ENCODE data around the gene RGL1.

The RGL1 gene

DNA sequence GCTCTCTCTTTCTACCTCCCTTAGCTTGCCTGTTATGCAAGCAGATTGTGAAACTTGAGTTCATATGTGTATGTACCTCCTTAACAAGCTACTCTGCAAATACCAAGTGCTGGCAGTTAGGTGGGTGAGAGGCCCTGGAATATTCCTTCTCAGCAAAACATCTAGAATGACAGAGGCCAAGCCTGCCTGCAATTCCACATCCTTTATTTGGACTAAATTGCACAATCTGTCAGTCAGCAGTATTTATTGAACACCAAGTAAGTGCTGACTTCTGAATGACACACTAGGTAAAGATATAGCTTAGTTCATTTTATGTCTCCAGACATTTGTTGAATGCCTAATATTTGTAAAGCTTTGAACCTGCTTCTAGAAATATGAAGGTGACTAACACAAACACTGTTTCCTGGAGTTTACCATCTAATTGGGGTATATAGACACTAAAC, 87.5 kb downstream of the RGL1 start:
- H3K9me3 ChIP-seq: no peaks in the 10 kb centered on the region
- H3K27me3 ChIP-seq: no peaks in the 10 kb centered on the region
- TF ChIP-seq, protein P1, sequence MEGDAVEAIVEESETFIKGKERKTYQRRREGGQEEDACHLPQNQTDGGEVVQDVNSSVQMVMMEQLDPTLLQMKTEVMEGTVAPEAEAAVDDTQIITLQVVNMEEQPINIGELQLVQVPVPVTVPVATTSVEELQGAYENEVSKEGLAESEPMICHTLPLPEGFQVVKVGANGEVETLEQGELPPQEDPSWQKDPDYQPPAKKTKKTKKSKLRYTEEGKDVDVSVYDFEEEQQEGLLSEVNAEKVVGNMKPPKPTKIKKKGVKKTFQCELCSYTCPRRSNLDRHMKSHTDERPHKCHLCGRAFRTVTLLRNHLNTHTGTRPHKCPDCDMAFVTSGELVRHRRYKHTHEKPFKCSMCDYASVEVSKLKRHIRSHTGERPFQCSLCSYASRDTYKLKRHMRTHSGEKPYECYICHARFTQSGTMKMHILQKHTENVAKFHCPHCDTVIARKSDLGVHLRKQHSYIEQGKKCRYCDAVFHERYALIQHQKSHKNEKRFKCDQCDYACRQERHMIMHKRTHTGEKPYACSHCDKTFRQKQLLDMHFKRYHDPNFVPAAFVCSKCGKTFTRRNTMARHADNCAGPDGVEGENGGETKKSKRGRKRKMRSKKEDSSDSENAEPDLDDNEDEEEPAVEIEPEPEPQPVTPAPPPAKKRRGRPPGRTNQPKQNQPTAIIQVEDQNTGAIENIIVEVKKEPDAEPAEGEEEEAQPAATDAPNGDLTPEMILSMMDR (IDR thresholded peaks at IDR 0.05): no peak
- H3K4me3 ChIP-seq (ENCODE audit: low read depth in 1 of 2, low read length in 1 of 2): no peak overlapping the region
- H3K36me3 ChIP-seq: no peaks in the 10 kb centered on the region
- no peaks in the 10 kb centered on the region for H3K4me1 ChIP-seq (ENCODE audit: control insufficient read depth in 1 of 2, insufficient read depth in 1 of 2, low read depth in 1 of 2, low read length in 1 of 2)
- H3K27ac ChIP-seq: no peak overlapping the region

DNA sequence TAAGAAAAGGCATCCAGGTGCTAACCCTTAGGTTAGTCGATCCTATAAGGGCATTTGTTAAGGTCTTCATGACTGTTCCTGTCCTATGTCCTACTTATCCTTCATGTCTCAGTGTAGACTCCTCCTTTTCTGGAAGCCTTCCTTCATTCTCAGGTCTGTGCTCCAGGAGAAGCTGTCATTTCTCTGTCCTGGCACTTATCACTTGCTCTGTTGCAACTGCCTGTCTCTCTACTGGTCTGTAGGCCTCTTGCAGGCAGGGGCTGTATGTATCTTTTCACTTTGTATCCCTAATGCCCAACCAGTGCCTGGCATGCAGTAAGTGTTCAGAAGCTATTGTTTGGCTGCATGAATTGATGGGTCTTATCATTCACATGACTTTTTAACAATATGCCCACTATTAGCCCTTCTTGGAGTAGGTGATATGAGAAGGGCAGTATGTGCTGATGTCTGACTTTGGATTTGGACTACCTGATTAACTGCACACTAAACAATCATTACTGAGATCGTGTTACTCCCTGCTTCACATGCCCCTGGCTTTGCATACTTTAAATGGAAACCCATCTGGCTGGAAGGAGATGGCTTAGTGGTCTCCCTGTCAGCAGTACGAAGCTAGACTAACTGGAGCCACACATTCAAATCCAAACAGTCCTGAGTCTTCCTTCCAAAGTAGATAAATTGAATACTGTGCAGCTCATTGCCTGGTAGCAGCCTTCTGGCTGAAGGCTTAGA, 88.8 kb downstream of the RGL1 start:
- no peak overlapping the region for H3K27ac ChIP-seq
- H3K4me1 ChIP-seq (ENCODE audit: control insufficient read depth in 1 of 2, insufficient read depth in 1 of 2, low read depth in 1 of 2, low read length in 1 of 2): no peaks in the 10 kb centered on the region
- no peak overlapping the region for H3K4me3 ChIP-seq (ENCODE audit: low read depth in 1 of 2, low read length in 1 of 2)
- H3K27me3 ChIP-seq: no peaks in the 10 kb centered on the region
- no peaks in the 10 kb centered on the region for H3K9me3 ChIP-seq
- TF ChIP-seq, protein P1 (IDR thresholded peaks at IDR 0.05): no peak
- H3K36me3 ChIP-seq: no peaks in the 10 kb centered on the region

DNA sequence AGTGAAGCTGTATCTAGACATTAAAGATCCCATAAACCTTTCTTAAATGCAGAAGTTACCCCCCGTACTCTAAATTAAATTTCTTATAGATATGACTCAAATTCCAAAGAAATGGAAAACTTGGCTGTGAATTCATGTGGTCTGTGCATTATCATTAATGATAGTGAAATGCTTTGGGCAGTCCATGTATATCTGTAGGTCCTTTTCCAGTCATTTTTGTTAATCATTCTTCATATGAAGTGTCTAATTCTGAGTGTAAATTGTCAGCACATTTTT, 89.3 kb downstream of the RGL1 start:
- no peaks in the 10 kb centered on the region for H3K4me1 ChIP-seq (ENCODE audit: control insufficient read depth in 1 of 2, insufficient read depth in 1 of 2, low read depth in 1 of 2, low read length in 1 of 2)
- no peak overlapping the region for H3K27ac ChIP-seq
- H3K4me3 ChIP-seq (ENCODE audit: low read depth in 1 of 2, low read length in 1 of 2): no peak overlapping the region
- no peaks in the 10 kb centered on the region for H3K27me3 ChIP-seq
- no peaks in the 10 kb centered on the region for H3K36me3 ChIP-seq
- H3K9me3 ChIP-seq: no peaks in the 10 kb centered on the region
- TF ChIP-seq, protein P1 (IDR thresholded peaks at IDR 0.05): no peak

DNA sequence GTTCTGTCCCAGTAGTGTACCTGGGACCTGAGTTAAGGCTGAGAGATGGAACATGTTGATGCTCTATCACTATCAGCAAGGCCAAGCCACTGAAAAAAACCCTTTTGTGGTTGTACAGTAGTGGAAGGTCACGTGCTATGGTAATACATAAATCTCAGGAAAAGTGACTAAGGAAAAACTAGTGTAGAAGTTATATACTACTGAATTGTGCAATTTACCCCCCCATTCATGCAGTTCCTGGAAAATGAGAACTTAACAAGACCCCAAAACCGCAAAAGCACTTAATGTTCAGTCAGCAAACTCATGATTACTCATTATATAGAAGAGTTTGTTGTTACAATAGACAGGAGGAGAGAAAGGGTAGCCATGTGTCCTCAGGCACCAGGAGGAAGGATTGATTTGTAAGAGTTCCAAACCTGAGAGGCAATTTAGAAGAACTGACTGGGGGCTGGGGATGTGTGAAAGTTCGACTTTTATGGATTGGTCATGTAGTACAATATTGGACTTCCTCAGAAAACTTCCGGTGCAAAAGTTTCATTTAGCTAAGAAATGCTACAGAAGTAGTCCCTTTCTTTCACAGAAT, 91.6 kb downstream of the RGL1 start:
- H3K4me3 ChIP-seq (ENCODE audit: low read depth in 1 of 2, low read length in 1 of 2): no peak overlapping the region
- H3K9me3 ChIP-seq: no peaks in the 10 kb centered on the region
- H3K27me3 ChIP-seq: no peaks in the 10 kb centered on the region
- TF ChIP-seq, protein P1 (IDR thresholded peaks at IDR 0.05): no peak
- no peaks in the 10 kb centered on the region for H3K4me1 ChIP-seq (ENCODE audit: control insufficient read depth in 1 of 2, insufficient read depth in 1 of 2, low read depth in 1 of 2, low read length in 1 of 2)
- no peaks in the 10 kb centered on the region for H3K36me3 ChIP-seq
- H3K27ac ChIP-seq: no peak overlapping the region

DNA sequence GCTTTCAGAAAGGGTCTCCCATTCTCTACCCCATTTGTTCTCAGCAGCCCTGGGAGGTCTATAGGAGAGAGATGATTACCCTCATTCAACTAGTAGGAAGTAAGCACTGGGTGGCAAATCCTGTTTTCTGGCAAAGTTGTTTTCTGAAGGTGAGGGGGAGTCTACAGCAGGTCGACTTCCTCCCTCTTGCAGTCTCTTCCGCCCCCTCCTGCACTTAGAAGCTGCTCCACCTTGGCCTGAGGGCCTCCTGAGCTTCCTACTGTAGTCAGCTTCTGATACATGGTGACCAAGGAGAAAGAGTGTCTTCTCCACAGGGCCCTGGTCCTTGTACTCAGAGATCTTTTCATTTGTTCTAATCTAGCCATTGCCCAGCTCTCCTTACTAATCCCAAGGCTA, 93.1 kb downstream of the RGL1 start:
- Histone ChIP-seq H3K27me3 (no peaks in the 10 kb centered on the region), H3K9me3 (no peaks in the 10 kb centered on the region), H3K4me3 (ENCODE audit: low read depth in 1 of 2, low read length in 1 of 2) (no peak overlapping the region), H3K36me3 (no peaks in the 10 kb centered on the region), H3K4me1 (ENCODE audit: control insufficient read depth in 1 of 2, insufficient read depth in 1 of 2, low read depth in 1 of 2, low read length in 1 of 2) (no peaks in the 10 kb centered on the region), H3K27ac (no peak overlapping the region)
- TF ChIP-seq, protein P1 (IDR thresholded peaks at IDR 0.05): no peak
